Tibial artery (tissue), 4 donors: ENCODE measurements around the gene HYAL1.

Experiments
- DNase-seq, 2 donors: peaks; one replicate each; pipeline ENCODE4 v3.0.0-alpha.2; 2019
- H3K27ac ChIP-seq, 2 donors: fragments of 200-600 bp; sonication (generic) in 1 of 2; 1 replicate in 1 of 2; 2 replicates in 1 of 2; pipeline ENCODE4 v1.5.1; 2018 to 2019; ENCODE audit warnings: mild to moderate bottlenecking in 1 of 2
- H3K27me3 ChIP-seq, 2 donors: fragments of 200-600 bp; sonication (generic) in 1 of 2; one replicate each; pipeline versions ENCODE4 v1.5.1 to v1.6.0; 2016 to 2019
- H3K36me3 ChIP-seq, 3 donors: fragments of 200-600 bp; sonication (generic) in 2 of 3; one replicate each; pipeline ENCODE4 v1.5.1; 2016 to 2019; ENCODE audit warnings: mild to moderate bottlenecking in 2 of 3
- H3K4me1 ChIP-seq, 4 donors: fragments of 200-600 bp; sonication (generic) in 2 of 4; 1 replicate in 3 of 4; 2 replicates in 1 of 4; pipeline ENCODE4 v1.5.1; 2016 to 2019
- H3K4me3 ChIP-seq, 2 donors: fragments of 200-600 bp; sonication (generic) in 1 of 2; 1 replicate in 1 of 2; 2 replicates in 1 of 2; pipeline ENCODE4 v1.5.1; 2018 to 2019; ENCODE audit warnings: mild to moderate bottlenecking in 2 of 2
- H3K9me3 ChIP-seq, 3 donors: fragments of 200-600 bp; sonication (generic) in 1 of 3; one replicate each; pipeline ENCODE4 v1.5.1; 2016 to 2019
- intact Hi-C: fragments of 100-400 bp; cut with DNase I; formaldehyde crosslinking; loops from one replicate; pipeline ENCODE4 v1.15.0; 2023; ENCODE audit warnings: low total_unique reads
- TF ChIP-seq, protein P1 (sequence below), 2 experiments: fragments of 200-600 bp in 1 of 2; fragments of 450-650 bp in 1 of 2; IDR thresholded peaks; one replicate each; pipeline ENCODE4 v1.5.1; 2017 to 2019; ENCODE audit warnings: antibody characterized with exemption in 2 of 2, mild to moderate bottlenecking in 1 of 2, moderate library complexity in 1 of 2

Gene HYAL1

DNA sequence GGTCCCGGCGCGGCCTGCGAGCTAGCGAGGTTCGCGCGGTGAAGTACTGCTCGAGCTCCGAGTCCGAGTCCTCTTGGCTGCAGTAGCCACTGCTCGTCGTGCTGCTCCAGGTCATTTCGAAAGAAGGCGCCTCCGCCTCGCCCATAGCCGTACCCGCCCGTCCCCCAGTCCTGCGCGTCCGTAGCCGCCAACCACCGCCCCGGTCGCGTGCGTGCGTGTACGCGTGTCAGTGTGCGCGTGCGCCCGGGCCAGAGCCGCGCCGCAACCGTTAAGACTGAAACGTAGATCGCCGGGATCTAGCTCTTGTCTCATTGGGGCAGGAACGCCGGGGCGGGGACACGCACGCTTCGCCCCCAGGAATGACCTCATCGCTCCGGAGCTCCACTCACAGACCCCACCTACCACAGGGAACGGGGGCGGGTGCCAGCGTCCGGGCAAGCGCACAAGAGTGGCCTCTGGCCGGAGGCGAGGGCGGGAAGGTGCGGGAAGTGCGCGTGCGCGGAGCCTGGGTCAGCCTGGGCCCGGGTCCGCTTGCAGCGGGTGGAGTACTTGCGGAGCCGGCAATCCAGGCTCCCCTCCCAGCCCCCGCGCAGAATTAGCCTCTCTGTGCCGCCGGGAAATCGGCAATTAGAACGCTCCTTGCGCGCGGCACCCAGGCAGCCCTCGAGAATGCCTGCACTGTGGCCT, 33.9 kb upstream of the HYAL1 start:
- peak overlapping the region; percentile 87 to 94 for H3K4me3 ChIP-seq
- TF ChIP-seq, protein P1, sequence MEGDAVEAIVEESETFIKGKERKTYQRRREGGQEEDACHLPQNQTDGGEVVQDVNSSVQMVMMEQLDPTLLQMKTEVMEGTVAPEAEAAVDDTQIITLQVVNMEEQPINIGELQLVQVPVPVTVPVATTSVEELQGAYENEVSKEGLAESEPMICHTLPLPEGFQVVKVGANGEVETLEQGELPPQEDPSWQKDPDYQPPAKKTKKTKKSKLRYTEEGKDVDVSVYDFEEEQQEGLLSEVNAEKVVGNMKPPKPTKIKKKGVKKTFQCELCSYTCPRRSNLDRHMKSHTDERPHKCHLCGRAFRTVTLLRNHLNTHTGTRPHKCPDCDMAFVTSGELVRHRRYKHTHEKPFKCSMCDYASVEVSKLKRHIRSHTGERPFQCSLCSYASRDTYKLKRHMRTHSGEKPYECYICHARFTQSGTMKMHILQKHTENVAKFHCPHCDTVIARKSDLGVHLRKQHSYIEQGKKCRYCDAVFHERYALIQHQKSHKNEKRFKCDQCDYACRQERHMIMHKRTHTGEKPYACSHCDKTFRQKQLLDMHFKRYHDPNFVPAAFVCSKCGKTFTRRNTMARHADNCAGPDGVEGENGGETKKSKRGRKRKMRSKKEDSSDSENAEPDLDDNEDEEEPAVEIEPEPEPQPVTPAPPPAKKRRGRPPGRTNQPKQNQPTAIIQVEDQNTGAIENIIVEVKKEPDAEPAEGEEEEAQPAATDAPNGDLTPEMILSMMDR (IDR thresholded peaks at IDR 0.05), result no peak
- H3K9me3 ChIP-seq, result no peaks in the 10 kb centered on the region
- peaks cover 0 to 2% (median under 1%) of the 10 kb centered on the region in 3 donors for H3K36me3 ChIP-seq
- peak overlapping the region; percentile 98 to 99 for H3K27ac ChIP-seq
- intact Hi-C loops, result no loop called here
- peak; percentile 99 to 100 for DNase-seq
- H3K4me1 ChIP-seq, result peaks cover 0 to 80% (median 59%) of the 10 kb centered on the region in 4 donors
- H3K27me3 ChIP-seq, result no peaks in the 10 kb centered on the region

DNA sequence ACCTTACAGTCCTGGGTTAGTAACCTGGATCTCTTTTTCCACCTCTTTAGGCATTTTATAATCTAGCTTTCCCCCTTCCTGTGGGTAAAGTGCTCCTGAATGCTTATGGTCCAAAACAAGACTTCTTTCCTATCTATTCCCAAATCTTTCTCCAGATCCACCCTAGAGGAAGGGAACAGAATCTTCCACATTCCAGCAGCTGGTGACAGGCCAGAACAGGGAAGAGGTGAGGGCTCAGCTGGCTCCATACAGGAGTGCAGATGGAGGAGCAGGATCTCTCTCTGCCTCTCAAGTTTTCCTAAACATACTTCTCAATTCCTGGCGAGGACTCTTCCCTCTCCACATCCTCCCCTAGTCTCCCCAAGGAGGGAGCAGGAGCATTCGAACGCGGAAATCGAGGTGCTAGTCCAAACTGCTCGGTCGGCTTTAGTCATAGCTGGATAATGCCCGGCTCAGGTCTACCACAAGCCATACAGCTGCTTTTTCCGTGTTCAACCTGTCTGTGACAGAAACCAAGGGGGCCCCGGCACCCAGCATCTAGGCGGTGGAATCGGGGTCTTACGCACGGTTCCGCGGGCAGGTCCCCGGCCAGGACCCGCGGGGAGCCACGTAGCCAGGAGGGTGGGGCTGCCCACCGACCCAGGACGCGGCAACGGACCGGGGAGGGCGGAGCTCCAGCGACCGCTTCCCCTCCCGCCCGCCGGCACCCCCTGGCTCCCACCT, 33.2 kb upstream of the HYAL1 start:
- no peak for DNase-seq
- Histone ChIP-seq H3K27ac (peak overlapping the region; percentile 98 to 99), H3K4me3 (peak overlapping the region; percentile 87 to 94), H3K9me3 (no peaks in the 10 kb centered on the region), H3K27me3 (no peaks in the 10 kb centered on the region), H3K4me1 (peaks cover 0 to 78% (median 58%) of the 10 kb centered on the region in 4 donors), H3K36me3 (peaks cover 4 to 9% (median 8%) of the 10 kb centered on the region in 3 donors)
- TF ChIP-seq, protein P1 (IDR thresholded peaks at IDR 0.05), result no peak
- intact Hi-C loops, result no loop called here

DNA sequence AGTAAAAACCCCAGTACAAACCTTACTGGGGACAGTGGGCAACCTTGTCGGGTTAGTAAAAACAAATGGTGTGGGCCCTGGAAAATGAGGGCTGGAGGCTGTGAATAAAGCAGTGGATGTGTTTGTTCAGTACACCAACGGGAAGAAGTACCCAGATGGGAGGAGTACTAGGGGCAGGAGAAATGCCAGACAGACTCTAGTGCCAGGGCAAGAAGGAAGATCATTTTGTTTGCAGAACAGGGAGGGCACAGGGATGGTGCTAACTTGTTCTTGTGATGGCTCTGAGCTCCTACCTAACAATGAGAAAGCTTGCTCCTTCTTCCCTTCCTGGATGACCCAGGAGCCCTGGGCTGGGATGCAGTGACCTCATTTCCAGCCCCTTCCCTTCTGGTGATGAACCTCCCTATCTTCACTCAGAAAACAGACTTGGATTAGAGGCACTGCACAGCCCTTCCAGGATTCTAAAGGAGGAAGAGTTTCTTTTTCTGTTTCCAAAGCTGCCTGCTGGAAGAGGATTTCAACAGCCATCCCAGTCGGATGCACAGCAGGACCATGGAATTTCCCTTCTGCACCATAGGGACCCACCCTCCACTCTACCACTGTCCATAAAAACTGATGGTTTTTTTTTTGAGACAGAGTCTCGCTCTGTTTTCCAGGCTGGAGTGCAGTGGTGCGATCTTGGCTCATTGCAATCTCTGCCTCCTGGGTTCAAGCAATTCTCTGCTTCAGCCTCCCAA, 31.1 kb upstream of the HYAL1 start:
- H3K4me3 ChIP-seq, result no peak overlapping the region
- peaks cover 0 to 61% (median 43%) of the 10 kb centered on the region in 4 donors for H3K4me1 ChIP-seq
- H3K36me3 ChIP-seq, result peaks cover 23 to 30% (median 29%) of the 10 kb centered on the region in 3 donors
- no peak for DNase-seq
- H3K27me3 ChIP-seq, result no peaks in the 10 kb centered on the region
- peak overlapping the region; percentile 98 to 99 for H3K27ac ChIP-seq
- TF ChIP-seq, protein P1 (IDR thresholded peaks at IDR 0.05), result no peak
- no peaks in the 10 kb centered on the region for H3K9me3 ChIP-seq
- intact Hi-C loops, result no loop called here

DNA sequence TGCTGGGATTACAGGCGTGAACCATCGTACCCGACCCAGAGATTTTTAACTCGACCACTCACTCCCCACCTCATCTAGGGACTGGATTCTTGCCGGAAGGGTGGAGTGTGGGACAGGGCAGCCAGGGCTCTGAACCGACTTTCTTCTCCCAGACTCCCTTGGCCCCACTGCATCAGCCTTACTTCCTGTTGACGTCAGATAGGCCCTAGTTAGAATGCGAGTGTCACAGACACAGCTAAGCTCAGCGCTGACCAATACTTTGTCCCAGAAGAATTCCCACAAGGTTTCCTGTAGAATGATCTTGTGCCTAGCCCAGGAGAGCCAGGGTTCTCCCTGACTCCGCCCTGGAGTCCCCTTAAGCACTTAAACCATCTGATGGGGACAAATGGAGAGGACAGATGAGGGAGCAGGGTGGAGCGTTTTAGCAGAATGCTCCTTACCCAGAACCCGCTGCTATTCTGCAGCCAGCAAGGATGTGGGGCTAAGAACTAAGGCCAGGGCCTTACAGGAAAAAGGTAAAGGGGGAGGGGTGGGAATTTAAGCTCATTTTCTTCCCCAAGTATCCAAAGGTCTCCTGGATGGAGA, 30.5 kb upstream of the HYAL1 start:
- Histone ChIP-seq H3K9me3 (no peaks in the 10 kb centered on the region), H3K4me1 (peaks cover 0 to 57% (median 39%) of the 10 kb centered on the region in 4 donors), H3K36me3 (peaks cover 23 to 34% (median 32%) of the 10 kb centered on the region in 3 donors), H3K4me3 (no peak overlapping the region), H3K27ac (peak overlapping the region; percentile 98 to 99), H3K27me3 (no peaks in the 10 kb centered on the region)
- DNase-seq, result peak; percentile 59 to 88
- TF ChIP-seq, protein P1 (IDR thresholded peaks at IDR 0.05), result no peak
- intact Hi-C loops, result no loop called here

DNA sequence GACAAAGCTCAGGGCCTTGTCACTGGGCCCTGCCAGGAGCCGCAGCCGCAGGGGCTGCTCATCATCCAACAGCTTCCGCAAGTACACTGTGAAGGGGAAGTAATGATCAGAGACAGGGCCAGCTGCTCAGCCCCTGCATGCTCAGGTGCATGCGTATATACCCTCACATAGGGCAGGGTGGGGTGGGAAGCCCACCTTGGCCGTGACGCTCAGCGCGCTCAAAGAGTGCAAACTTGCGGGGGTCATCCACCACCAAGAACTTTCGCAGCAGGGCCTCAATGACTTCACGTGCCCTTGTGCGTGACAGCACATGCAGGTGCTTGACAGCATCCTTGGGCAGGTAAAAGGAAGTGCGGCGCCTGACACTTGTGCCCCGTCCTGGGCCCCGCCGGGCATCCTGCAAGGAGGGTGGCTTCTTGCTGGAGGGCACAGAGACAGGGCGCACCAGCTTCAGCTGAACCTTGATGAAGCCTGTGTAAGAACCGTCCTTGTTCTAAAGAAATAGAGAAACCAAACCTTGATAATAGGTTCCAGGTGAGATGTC, 28.1 kb upstream of the HYAL1 start:
- peaks cover 0 to 61% (median 45%) of the 10 kb centered on the region in 4 donors for H3K4me1 ChIP-seq
- no peak overlapping the region for H3K27ac ChIP-seq
- no peaks in the 10 kb centered on the region for H3K9me3 ChIP-seq
- TF ChIP-seq, protein P1 (IDR thresholded peaks at IDR 0.05), result no peak
- DNase-seq, result no peak
- no peaks in the 10 kb centered on the region for H3K27me3 ChIP-seq
- H3K36me3 ChIP-seq, result peaks cover 23 to 36% (median 34%) of the 10 kb centered on the region in 3 donors
- H3K4me3 ChIP-seq, result no peak overlapping the region
- intact Hi-C loops, result no loop called here
